ENCODE results near the gene LRRIQ3. TPM values are rescaled to one million over a fixed set of nuclear protein-coding genes. Genes with fewer than 3 reads are reported as not detected.
A peak's percentile ranks its signal among the peaks of the same experiment; 100 is the strongest.

The LRRIQ3 gene, protein sequence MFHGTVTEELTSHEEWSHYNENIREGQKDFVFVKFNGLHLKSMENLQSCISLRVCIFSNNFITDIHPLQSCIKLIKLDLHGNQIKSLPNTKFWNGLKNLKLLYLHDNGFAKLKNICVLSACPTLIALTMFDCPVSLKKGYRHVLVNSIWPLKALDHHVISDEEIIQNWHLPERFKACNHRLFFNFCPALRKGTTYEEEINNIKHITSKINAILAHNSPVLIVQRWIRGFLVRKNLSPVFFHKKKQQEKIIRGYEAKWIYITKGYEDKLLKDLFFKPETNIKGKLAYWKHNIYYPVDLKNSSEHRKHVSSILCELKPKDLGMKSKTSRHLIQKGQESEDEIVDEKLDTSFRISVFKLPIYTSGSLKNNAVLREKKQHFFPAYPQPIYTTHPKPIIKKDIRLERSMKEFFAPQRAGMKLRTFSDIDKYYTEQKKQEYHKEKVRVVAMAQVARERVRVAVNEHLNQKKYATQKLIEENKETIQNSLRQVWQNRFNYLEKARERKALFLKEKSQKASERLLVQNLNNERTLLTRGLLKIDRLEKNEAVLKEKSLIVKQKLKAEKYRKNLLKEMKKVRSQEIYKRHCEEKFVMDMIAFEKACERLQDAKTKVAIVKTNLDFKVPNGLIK
- under 1 TPM in 1 of 2 donors, not detected in 1; 0.26 TPM for total RNA-seq

DNA sequence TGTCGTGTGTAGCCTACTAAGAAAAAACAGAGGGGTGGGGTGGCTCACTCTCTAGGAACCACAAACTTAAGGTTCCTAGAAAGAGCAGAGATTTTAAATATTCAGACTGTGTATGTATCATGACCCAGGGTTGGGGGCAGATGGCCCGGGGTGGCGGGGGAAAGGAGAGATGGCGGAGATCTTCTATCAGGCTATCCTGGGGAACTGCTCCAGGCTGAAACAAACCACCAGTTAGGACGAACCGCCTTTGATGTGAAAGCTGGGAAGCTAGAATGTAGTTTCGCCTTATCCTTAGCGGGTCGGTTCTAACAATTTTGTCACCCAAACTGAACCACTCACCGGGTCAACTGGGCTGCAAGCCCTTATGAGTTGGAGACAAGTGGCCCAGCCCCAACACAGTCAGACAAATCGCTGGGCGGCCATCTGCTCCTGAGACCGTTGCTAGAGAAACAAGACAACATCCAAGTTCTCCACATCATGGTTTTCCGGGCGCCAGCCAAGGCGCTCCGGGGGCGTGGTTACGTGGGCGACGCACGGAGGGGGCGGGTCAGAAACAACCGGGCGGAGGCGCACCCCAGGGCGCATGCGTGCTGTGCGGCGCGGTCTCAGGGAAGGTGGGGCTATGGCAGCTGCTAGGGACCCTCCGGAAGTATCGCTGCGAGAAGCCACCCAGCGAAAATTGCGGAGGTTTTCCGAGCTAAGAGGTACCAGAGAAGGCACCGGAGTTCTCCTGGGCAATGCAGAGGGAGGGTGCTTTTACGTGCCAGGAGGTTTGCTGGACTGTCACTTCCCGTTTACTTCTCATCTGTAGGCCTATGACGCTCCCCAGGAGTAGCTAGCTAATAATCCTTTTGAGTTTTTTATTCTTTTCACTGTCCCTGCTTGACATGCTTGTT is at the start of gene LRRIQ3, which contains the start of gene FPGT:
Gene LRRIQ3 (minus strand): TSS at position 520 of the 896 bp plus-strand sequence. CDS start 14,492 bp downstream, outside the sequence.
Gene FPGT (plus strand): TSS at position 586 of the 896 bp plus-strand sequence. CDS start 37 bp downstream, at position 623.
- Histone ChIP-seq H3K27ac (peak within 1 kb of the TSS; percentile 64 to 92 (median 78)), H3K9me3 (no peaks in the 10 kb centered on the region), H3K4me1 (peaks cover 17% of the 10 kb centered on the region), H3K27me3 (no peaks in the 10 kb centered on the region), H3K4me3 (peak within 1 kb of the TSS; percentile 8 to 19), H3K36me3 (replicated peaks in 1 of 2; ENCODE audit: insufficient read depth in 1 of 2, low read depth in 2 of 2) (peaks cover 0 to 2% of the 10 kb centered on the region in 2 donors)
- 1 to 4% methylated on average over 29 to 41 of the region's 41 CpGs for WGBS, 2 donors
- DNase-seq (peak; percentile 94 to 96 (median 95)), ATAC-seq (peak; percentile 99)
- intact Hi-C loops (cut with DNase I): no loop called here
- TF ChIP-seq POLR2A (IDR thresholded peaks at IDR 0.05): peak; percentile 46 to 90 (median 90)
- TF ChIP-seq, protein P1, sequence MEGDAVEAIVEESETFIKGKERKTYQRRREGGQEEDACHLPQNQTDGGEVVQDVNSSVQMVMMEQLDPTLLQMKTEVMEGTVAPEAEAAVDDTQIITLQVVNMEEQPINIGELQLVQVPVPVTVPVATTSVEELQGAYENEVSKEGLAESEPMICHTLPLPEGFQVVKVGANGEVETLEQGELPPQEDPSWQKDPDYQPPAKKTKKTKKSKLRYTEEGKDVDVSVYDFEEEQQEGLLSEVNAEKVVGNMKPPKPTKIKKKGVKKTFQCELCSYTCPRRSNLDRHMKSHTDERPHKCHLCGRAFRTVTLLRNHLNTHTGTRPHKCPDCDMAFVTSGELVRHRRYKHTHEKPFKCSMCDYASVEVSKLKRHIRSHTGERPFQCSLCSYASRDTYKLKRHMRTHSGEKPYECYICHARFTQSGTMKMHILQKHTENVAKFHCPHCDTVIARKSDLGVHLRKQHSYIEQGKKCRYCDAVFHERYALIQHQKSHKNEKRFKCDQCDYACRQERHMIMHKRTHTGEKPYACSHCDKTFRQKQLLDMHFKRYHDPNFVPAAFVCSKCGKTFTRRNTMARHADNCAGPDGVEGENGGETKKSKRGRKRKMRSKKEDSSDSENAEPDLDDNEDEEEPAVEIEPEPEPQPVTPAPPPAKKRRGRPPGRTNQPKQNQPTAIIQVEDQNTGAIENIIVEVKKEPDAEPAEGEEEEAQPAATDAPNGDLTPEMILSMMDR (IDR thresholded peaks at IDR 0.05): no peak

DNA sequence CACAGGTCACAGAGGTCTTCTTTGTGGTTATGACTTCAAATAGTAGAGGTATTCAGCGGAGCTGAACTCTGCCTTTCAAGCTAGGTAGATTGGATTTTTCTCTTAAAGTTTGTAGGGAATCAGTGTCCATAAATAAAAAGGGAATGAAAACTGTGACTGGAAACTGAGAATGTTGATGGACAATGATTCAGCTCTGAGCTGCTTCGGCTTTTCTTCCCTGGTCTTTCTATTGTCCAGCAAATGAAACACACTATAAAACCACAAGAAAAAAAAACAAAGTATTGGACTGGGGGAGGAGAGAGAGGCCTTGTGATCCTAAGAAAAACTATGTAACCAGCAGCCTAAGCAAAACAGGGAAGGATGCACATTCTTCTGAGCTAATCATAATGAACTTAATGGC is 48.3 kb upstream of the LRRIQ3 start:
- WGBS, 2 donors: 72 to 82% methylated on average over 2 of the region's 2 CpGs
- intact Hi-C loops (cut with DNase I): no loop called here
- Histone ChIP-seq H3K4me1 (no peaks in the 10 kb centered on the region), H3K27ac (no peak overlapping the region), H3K27me3 (no peaks in the 10 kb centered on the region), H3K9me3 (no peaks in the 10 kb centered on the region), H3K36me3 (replicated peaks in 1 of 2; ENCODE audit: insufficient read depth in 1 of 2, low read depth in 2 of 2) (no peaks in the 10 kb centered on the region), H3K4me3 (no peak overlapping the region)
- DNase-seq: no peak
- ATAC-seq: no peak
- TF ChIP-seq, protein P1 (IDR thresholded peaks at IDR 0.05): no peak
- TF ChIP-seq POLR2A (IDR thresholded peaks at IDR 0.05): no peak

DNA sequence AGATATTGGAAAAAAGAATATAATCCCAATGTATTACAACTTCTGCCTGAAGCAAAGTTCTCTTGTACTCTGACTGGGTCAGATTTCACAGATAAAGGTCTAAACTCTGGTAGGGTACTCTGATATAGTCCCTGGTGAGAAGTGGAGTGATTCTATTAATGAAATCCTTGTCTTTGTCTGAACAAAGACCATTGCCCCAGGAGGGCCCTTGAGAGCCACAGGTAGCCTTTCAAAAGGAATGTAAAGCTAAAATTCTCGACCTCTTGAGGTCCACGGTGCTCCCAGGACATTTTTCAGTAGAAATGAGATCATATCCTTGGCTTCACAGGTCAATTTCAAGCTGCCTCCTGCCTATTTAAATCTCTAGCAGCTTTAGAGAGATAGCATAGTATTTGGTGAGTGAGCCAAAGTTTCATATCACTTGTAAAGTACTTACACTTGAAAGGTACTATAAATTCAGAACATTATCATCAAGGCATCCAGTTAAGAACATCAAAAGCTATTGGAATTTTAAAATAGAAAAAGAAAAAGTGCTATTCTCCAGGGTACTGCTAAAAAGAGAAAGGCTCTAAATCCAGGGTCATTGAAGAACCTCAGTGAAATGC is 47.3 kb upstream of the LRRIQ3 start:
- Histone ChIP-seq H3K27me3 (no peaks in the 10 kb centered on the region), H3K4me1 (no peaks in the 10 kb centered on the region), H3K9me3 (no peaks in the 10 kb centered on the region), H3K36me3 (replicated peaks in 1 of 2; ENCODE audit: insufficient read depth in 1 of 2, low read depth in 2 of 2) (no peaks in the 10 kb centered on the region), H3K27ac (no peak overlapping the region), H3K4me3 (no peak overlapping the region)
- TF ChIP-seq, protein P1 (IDR thresholded peaks at IDR 0.05): no peak
- no peak for TF ChIP-seq POLR2A (IDR thresholded peaks at IDR 0.05)
- DNase-seq (no peak), ATAC-seq (no peak)
- 3 to 8% methylated on average over 2 of the region's 2 CpGs for WGBS, 2 donors
- intact Hi-C loops (cut with DNase I): no loop called here

DNA sequence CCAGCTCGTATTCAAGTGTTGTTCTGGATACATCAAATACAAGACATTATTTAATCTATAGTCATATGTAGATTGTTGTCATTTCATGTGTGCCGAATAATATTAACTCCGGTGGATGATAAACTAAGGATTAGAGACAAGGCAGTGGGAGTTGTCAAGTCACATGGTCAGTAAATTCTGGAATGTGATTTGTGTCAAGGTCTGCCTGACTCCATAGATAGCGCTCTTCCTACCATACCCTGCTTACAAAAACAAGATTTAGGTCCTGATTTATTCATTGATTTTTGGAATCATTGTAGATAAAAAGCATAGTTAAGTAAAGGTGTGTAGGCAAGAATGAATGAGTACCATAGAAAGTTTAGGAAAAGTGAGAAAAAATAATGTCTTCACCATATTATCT is 39.8 kb upstream of the LRRIQ3 start:
- ATAC-seq: no peak
- TF ChIP-seq POLR2A (IDR thresholded peaks at IDR 0.05): no peak
- TF ChIP-seq, protein P1 (IDR thresholded peaks at IDR 0.05): no peak
- WGBS, 2 donors: 77 to 79% methylated on average over 4 of the region's 4 CpGs
- Histone ChIP-seq H3K27ac (no peak overlapping the region), H3K9me3 (no peaks in the 10 kb centered on the region), H3K27me3 (no peaks in the 10 kb centered on the region), H3K4me1 (no peaks in the 10 kb centered on the region), H3K36me3 (replicated peaks in 1 of 2; ENCODE audit: insufficient read depth in 1 of 2, low read depth in 2 of 2) (no peaks in the 10 kb centered on the region), H3K4me3 (no peak overlapping the region)
- intact Hi-C loops (cut with DNase I): no loop called here
- no peak for DNase-seq
